ENCODE measurements around the gene PPARA. TPM values are rescaled to one million over a fixed set of nuclear protein-coding genes. Genes with fewer than 3 reads are reported as not detected.

The PPARA gene
- total RNA-seq, 4 donors from 2014 or later, result 18.9 to 43.5 (median 27.2) TPM

GRCh38 chr22:46156031-46156430 lies 5.7 kb downstream of the PPARA start:
- DNase-seq (ENCODE audit: low spot score in 2 of 2), result no peak
- Histone ChIP-seq H3K4me3 (no peak overlapping the region), H3K4me1 (peaks cover 0 to 52% (median 11%) of the 10 kb centered on the region in 4 donors), H3K36me3 (peaks cover 0 to 52% (median 0%) of the 10 kb centered on the region in 3 donors), H3K27ac (no peak overlapping the region), H3K27me3 (no peaks in the 10 kb centered on the region), H3K9me3 (no peaks in the 10 kb centered on the region)
- TF ChIP-seq EP300 (IDR thresholded peaks at IDR 0.05) (no peak), CTCF (IDR thresholded peaks at IDR 0.05) (no peak), POLR2A (IDR thresholded peaks at IDR 0.05) (no peak)
- 80 to 84% methylated on average over 3 of the region's 3 CpGs for WGBS, 2 donors

GRCh38 chr22:46158283-46158682 lies 8.0 kb downstream of the PPARA start:
- Histone ChIP-seq H3K4me3 (no peak overlapping the region), H3K27me3 (no peaks in the 10 kb centered on the region), H3K4me1 (peaks cover 0 to 34% (median 0%) of the 10 kb centered on the region in 4 donors), H3K27ac (no peak overlapping the region), H3K9me3 (no peaks in the 10 kb centered on the region), H3K36me3 (peaks cover 0 to 61% (median 0%) of the 10 kb centered on the region in 3 donors)
- DNase-seq (ENCODE audit: low spot score in 2 of 2), result no peak
- WGBS, 2 donors, result 58 to 63% methylated on average over 7 of the region's 7 CpGs
- TF ChIP-seq CTCF (IDR thresholded peaks at IDR 0.05), result no peak
- TF ChIP-seq POLR2A (IDR thresholded peaks at IDR 0.05), result no peak
- TF ChIP-seq EP300 (IDR thresholded peaks at IDR 0.05), result no peak

- Histone ChIP-seq H3K4me1 (peaks cover 0 to 26% (median 0%) of the 10 kb centered on the region in 4 donors), H3K4me3 (no peak overlapping the region), H3K9me3 (no peaks in the 10 kb centered on the region), H3K27me3 (no peaks in the 10 kb centered on the region), H3K36me3 (peaks cover 0 to 53% (median 0%) of the 10 kb centered on the region in 3 donors), H3K27ac (no peak overlapping the region)
- TF ChIP-seq CTCF (IDR thresholded peaks at IDR 0.05) (no peak), POLR2A (IDR thresholded peaks at IDR 0.05) (no peak), EP300 (IDR thresholded peaks at IDR 0.05) (no peak)
- WGBS, 2 donors, result 88 to 93% methylated on average over 7 of the region's 7 CpGs
- DNase-seq (ENCODE audit: low spot score in 2 of 2), result no peak
Measured at GRCh38 chr22:46159212-46159611, 8.9 kb downstream of the PPARA start.

GRCh38 chr22:46159777-46160176 lies 9.5 kb downstream of the PPARA start:
- H3K4me3 ChIP-seq, result no peak overlapping the region
- no peaks in the 10 kb centered on the region for H3K9me3 ChIP-seq
- DNase-seq (ENCODE audit: low spot score in 2 of 2), result no peak
- no peak overlapping the region for H3K27ac ChIP-seq
- peaks cover 0 to 22% (median 0%) of the 10 kb centered on the region in 4 donors for H3K4me1 ChIP-seq
- H3K27me3 ChIP-seq, result no peaks in the 10 kb centered on the region
- TF ChIP-seq CTCF (IDR thresholded peaks at IDR 0.05) (no peak), EP300 (IDR thresholded peaks at IDR 0.05) (no peak), POLR2A (IDR thresholded peaks at IDR 0.05) (no peak)
- peaks cover 0 to 48% (median 0%) of the 10 kb centered on the region in 3 donors for H3K36me3 ChIP-seq
- 84 to 87% methylated on average over 10 of the region's 10 CpGs for WGBS, 2 donors

- H3K27me3 ChIP-seq, result no peaks in the 10 kb centered on the region
- TF ChIP-seq POLR2A (IDR thresholded peaks at IDR 0.05) (no peak), EP300 (IDR thresholded peaks at IDR 0.05) (no peak), CTCF (IDR thresholded peaks at IDR 0.05) (no peak)
- DNase-seq (ENCODE audit: low spot score in 2 of 2), result no peak
- peaks cover 0 to 28% (median 0%) of the 10 kb centered on the region in 3 donors for H3K36me3 ChIP-seq
- peaks cover 0 to 9% (median 0%) of the 10 kb centered on the region in 4 donors for H3K4me1 ChIP-seq
- 88 to 90% methylated on average over 10 of the region's 10 CpGs for WGBS, 2 donors
- no peaks in the 10 kb centered on the region for H3K9me3 ChIP-seq
- H3K4me3 ChIP-seq, result no peak overlapping the region
- H3K27ac ChIP-seq, result no peak overlapping the region
Measured at GRCh38 chr22:46162285-46162684, 12.0 kb downstream of the PPARA start.
